GM12878 (cell line): ENCODE results near the gene IFIH1.

Source experiments
- EZH2 ChIP-seq: IDR thresholded peaks from 2 replicates; pipeline ENCODE4 v1.6.1; 2012; ENCODE audit warnings: low read depth, mild to moderate bottlenecking, control low read depth, inconsistent platforms, low read length, borderline replicate concordance; ENCODE audit not compliant: control insufficient read depth
- GABPA ChIP-seq: IDR thresholded peaks from 2 replicates; pipeline ENCODE4 v1.6.1; 2014; ENCODE audit warnings: antibody characterized with exemption, low read depth, mild to moderate bottlenecking, inconsistent platforms
- RELA ChIP-seq: fragments of 450-650 bp; IDR thresholded peaks from 2 replicates; pipeline ENCODE4 v1.8.0; 2014; ENCODE audit warnings: borderline replicate concordance; ENCODE audit not compliant: partially characterized antibody
- SP1 ChIP-seq: IDR thresholded peaks from one replicate; pipeline ENCODE4 v1.6.1; 2011; ENCODE audit warnings: low read depth, low read length
- USF2 ChIP-seq: IDR thresholded peaks from 2 replicates; pipeline ENCODE4 v1.6.1; 2011; ENCODE audit warnings: low read depth, low read length, improper control_type of control experiment, borderline replicate concordance
- ZNF384 ChIP-seq: IDR thresholded peaks from 2 replicates; pipeline ENCODE4 v1.6.1; 2012; ENCODE audit warnings: low read depth, mild to moderate bottlenecking, low read length, improper control_type of control experiment, borderline replicate concordance
- ZNF592 ChIP-seq: fragments of 450-650 bp; IDR thresholded peaks from 2 replicates; pipeline ENCODE4 v1.6.1; 2017; ENCODE audit warnings: mild to moderate bottlenecking, moderate library complexity

GRCh38 chr2:162266460-162266760 lies 52.1 kb downstream of the IFIH1 start:
- no peak for TF ChIP-seq EZH2
- TF ChIP-seq ZNF592: no peak
- TF ChIP-seq GABPA: no peak
- TF ChIP-seq SP1: no peak
- TF ChIP-seq ZNF384: no peak
- TF ChIP-seq RELA: no peak
- no peak for TF ChIP-seq USF2
